ENCODE results near the gene VCAN. TPM values are rescaled to one million over a fixed set of nuclear protein-coding genes. Genes with fewer than 3 reads are reported as not detected.

Gene VCAN
- total RNA-seq, 1 donor from 2014 or later, result 178 TPM

DNA sequence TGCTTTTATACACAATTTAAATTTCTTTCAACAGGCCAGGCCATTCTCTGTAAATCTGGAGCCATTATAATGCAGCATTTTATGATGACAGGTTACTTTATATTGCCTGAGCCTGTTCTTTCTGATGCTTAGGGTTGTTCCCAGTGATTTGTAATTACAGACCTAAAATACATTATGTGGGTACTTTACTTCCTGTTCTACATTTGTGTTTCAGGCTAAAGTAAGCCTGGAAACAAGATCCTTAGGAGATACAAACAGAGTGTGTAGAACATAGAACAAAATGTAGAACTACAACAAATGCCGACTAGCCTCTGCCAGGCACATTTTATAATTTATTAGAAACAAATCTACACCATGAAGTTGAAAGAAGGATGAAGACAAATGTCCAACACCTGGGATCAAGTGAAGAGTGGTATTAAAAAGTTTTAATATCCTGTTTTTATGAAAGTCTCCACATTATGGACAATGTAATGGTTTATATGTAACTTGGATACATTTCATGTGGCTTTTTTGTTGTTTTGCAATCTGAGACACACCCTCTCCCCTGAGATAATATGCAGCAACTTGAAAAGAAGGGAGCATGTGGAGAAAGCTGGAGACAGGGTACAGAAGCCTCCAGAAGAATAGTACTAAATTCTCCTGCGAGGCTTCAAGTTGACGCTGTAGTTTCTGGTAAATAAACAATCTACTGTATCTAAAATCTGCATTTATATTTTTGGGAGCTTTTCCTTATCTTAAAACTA, 46.9 kb downstream of the VCAN start:
- Histone ChIP-seq H3K4me3 (ENCODE audit: low read depth, low read length) (no peak overlapping the region), H3K27me3 (ENCODE audit: control insufficient read depth, insufficient read depth, low read length) (no peaks in the 10 kb centered on the region), H3K36me3 (ENCODE audit: control insufficient read depth, insufficient read depth, low read length) (peaks cover 8% of the 10 kb centered on the region)
- no peak for DNase-seq (ENCODE audit: low read depth)
- TF ChIP-seq CTCF (IDR thresholded peaks at IDR 0.05; ENCODE audit: insufficient read depth, low read length, poor library complexity, severe bottlenecking), result no peak

GRCh38 chr5:83522446-83522845, 50.9 kb downstream of the VCAN start:
- no peak for TF ChIP-seq CTCF (IDR thresholded peaks at IDR 0.05; ENCODE audit: insufficient read depth, low read length, poor library complexity, severe bottlenecking)
- no peak for DNase-seq (ENCODE audit: low read depth)

GRCh38 chr5:83523929-83524328, 52.4 kb downstream of the VCAN start:
- Histone ChIP-seq H3K27me3 (ENCODE audit: control insufficient read depth, insufficient read depth, low read length) (no peaks in the 10 kb centered on the region), H3K4me3 (ENCODE audit: low read depth, low read length) (no peak overlapping the region), H3K36me3 (ENCODE audit: control insufficient read depth, insufficient read depth, low read length) (peaks cover 8% of the 10 kb centered on the region)
- DNase-seq (ENCODE audit: low read depth), result no peak
- TF ChIP-seq CTCF (IDR thresholded peaks at IDR 0.05; ENCODE audit: insufficient read depth, low read length, poor library complexity, severe bottlenecking), result no peak

More at GRCh38 chr5:83522446-83522845, 50.9 kb downstream of the VCAN start:
- Histone ChIP-seq H3K27me3 (ENCODE audit: control insufficient read depth, insufficient read depth, low read length) (no peaks in the 10 kb centered on the region), H3K4me3 (ENCODE audit: low read depth, low read length) (no peak overlapping the region), H3K36me3 (ENCODE audit: control insufficient read depth, insufficient read depth, low read length) (peaks cover 8% of the 10 kb centered on the region)

GRCh38 chr5:83524345-83524744, 52.8 kb downstream of the VCAN start:
- Histone ChIP-seq H3K4me3 (ENCODE audit: low read depth, low read length) (no peak overlapping the region), H3K27me3 (ENCODE audit: control insufficient read depth, insufficient read depth, low read length) (no peaks in the 10 kb centered on the region), H3K36me3 (ENCODE audit: control insufficient read depth, insufficient read depth, low read length) (peaks cover 8% of the 10 kb centered on the region)
- no peak for TF ChIP-seq CTCF (IDR thresholded peaks at IDR 0.05; ENCODE audit: insufficient read depth, low read length, poor library complexity, severe bottlenecking)
- DNase-seq (ENCODE audit: low read depth), result no peak

DNA sequence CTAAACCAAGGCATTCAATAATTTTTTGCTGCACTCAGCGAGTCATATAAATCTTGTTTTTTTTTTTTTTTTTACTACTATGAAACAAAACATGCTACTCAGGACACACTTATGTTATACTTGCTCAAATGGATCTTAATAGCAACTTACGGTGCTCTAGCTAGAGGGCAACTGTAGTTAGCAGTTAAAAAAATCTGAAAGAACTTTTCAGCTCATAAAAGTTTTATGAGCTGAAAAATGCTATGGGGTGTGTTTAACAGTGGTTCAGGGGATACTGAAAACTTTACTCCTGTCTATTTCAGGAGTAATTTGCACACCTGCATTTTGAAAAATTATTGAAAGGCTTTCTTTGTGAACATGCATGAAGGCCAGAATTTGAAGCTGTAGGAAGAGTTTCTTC, 53.4 kb downstream of the VCAN start:
- DNase-seq (ENCODE audit: low read depth), result no peak
- peaks cover 5% of the 10 kb centered on the region for H3K36me3 ChIP-seq (ENCODE audit: control insufficient read depth, insufficient read depth, low read length)
- no peak overlapping the region for H3K4me3 ChIP-seq (ENCODE audit: low read depth, low read length)
- TF ChIP-seq CTCF (IDR thresholded peaks at IDR 0.05; ENCODE audit: insufficient read depth, low read length, poor library complexity, severe bottlenecking), result no peak
- H3K27me3 ChIP-seq (ENCODE audit: control insufficient read depth, insufficient read depth, low read length), result no peaks in the 10 kb centered on the region

GRCh38 chr5:83526289-83526688, 54.7 kb downstream of the VCAN start:
- Histone ChIP-seq H3K4me3 (ENCODE audit: low read depth, low read length) (no peak overlapping the region), H3K27me3 (ENCODE audit: control insufficient read depth, insufficient read depth, low read length) (no peaks in the 10 kb centered on the region), H3K36me3 (ENCODE audit: control insufficient read depth, insufficient read depth, low read length) (no peaks in the 10 kb centered on the region)
- no peak for TF ChIP-seq CTCF (IDR thresholded peaks at IDR 0.05; ENCODE audit: insufficient read depth, low read length, poor library complexity, severe bottlenecking)
- DNase-seq (ENCODE audit: low read depth), result no peak
